HepG2 (cell line): Measurements from ENCODE around the gene HECTD4. TPM values are rescaled to one million over a fixed set of nuclear protein-coding genes. Genes with fewer than 3 reads are reported as not detected.

Experiments
- MED1 ChIP-seq: sonication (generic); formaldehyde crosslinking; IDR thresholded peaks from 2 replicates; pipeline ENCODE4 v1.4.0; 2020; ENCODE audit warnings: missing genetic modification reagents
- MEIS2 ChIP-seq: sonication (generic); formaldehyde crosslinking; IDR thresholded peaks from 2 replicates; pipeline ENCODE4 v1.9.0; 2021; ENCODE audit warnings: mild to moderate bottlenecking, missing genetic modification reagents
- PATZ1 ChIP-seq: sonication (generic); formaldehyde crosslinking; IDR thresholded peaks from 2 replicates; pipeline ENCODE4 v1.4.0; 2020; ENCODE audit warnings: missing genetic modification reagents
- RAD21 ChIP-seq: fragments of 450-650 bp; formaldehyde crosslinking; IDR thresholded peaks from 2 replicates; pipeline ENCODE4 v1.5.0; 2020; ENCODE audit warnings: mild to moderate bottlenecking
- SMYD3 ChIP-seq: sonication (generic); formaldehyde crosslinking; IDR thresholded peaks from 2 replicates; pipeline ENCODE4 v1.8.1; 2023; ENCODE audit warnings: mild to moderate bottlenecking, missing genetic modification reagents
- STAG1 ChIP-seq: sonication (generic); formaldehyde crosslinking; IDR thresholded peaks from 2 replicates; pipeline ENCODE4 v1.4.0; 2020; ENCODE audit warnings: missing genetic modification reagents
- ZEB1 ChIP-seq: IDR thresholded peaks from 2 replicates; pipeline ENCODE4 v1.6.1; 2012; ENCODE audit warnings: mild to moderate bottlenecking, low read depth, inconsistent platforms; ENCODE audit not compliant: insufficient replicate concordance
- ZNF224 ChIP-seq: sonication (generic); formaldehyde crosslinking; IDR thresholded peaks from 2 replicates; pipeline ENCODE4 v1.5.0; 2020; ENCODE audit warnings: mild to moderate bottlenecking, missing genetic modification reagents
- ZNF703 ChIP-seq: sonication (generic); formaldehyde crosslinking; IDR thresholded peaks from 2 replicates; pipeline ENCODE4 v1.5.1; 2020; ENCODE audit warnings: missing genetic modification reagents, mild to moderate bottlenecking, moderate library complexity, borderline replicate concordance
- polyA plus RNA-seq, 8 experiments: library from polyadenylated mRNA; depleted of rRNA in 3 of 8; stranded (reverse) in 7 of 8; unstranded in 1 of 8; fragments of >200 nt; fragmentation: Illumina TruSeq in 4 of 8; extraction: Trizol in 4 of 8; gene quantifications; 2 replicates each; pipeline versions ENCODE4 v1.2.1 to v1.2.3, GENCODE V29; 2011 to 2016; ENCODE audit warnings: low read depth in 4 of 8, missing spikeins in 1 of 8, mixed read lengths in 1 of 8; ENCODE audit not compliant: insufficient read depth in 1 of 8
- total RNA-seq, 5 experiments: library from RNA; depleted of rRNA; stranded (reverse); fragments of >200 nt; fragmentation: Illumina TruSeq; extraction: Trizol; gene quantifications; 2 replicates each; pipeline ENCODE4 v1.2.3, GENCODE V29; 2016; ENCODE audit warnings: low read depth in 1 of 5
- TF ChIP-seq, protein P1 (sequence below): sonication (generic); formaldehyde crosslinking; IDR thresholded peaks from 2 replicates; pipeline ENCODE4 v1.8.1; 2023; ENCODE audit warnings: missing genetic modification reagents, inconsistent platforms, borderline replicate concordance
- TF ChIP-seq, protein P2 (sequence below): sonication (generic); formaldehyde crosslinking; IDR thresholded peaks from 2 replicates; pipeline ENCODE4 v1.8.1; 2022; ENCODE audit warnings: mild to moderate bottlenecking, missing genetic modification reagents

Gene HECTD4
- total and polyA plus RNA-seq, 2 of the 13 experiments (the other 11 are each of a cell fraction or from before 2014, with no cell fraction given): 9.0 to 11.4 TPM

GRCh38 chr12:112170376-112170775 is 211.9 kb downstream of the HECTD4 start (continued):
- TF ChIP-seq, protein P1, sequence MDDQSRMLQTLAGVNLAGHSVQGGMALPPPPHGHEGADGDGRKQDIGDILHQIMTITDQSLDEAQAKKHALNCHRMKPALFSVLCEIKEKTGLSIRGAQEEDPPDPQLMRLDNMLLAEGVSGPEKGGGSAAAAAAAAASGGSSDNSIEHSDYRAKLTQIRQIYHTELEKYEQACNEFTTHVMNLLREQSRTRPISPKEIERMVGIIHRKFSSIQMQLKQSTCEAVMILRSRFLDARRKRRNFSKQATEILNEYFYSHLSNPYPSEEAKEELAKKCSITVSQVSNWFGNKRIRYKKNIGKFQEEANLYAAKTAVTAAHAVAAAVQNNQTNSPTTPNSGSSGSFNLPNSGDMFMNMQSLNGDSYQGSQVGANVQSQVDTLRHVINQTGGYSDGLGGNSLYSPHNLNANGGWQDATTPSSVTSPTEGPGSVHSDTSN: no peak
- no peak for TF ChIP-seq SMYD3 (CRISPR knock-in tag)
- TF ChIP-seq ZNF224: no peak
- no peak for TF ChIP-seq ZNF703
- TF ChIP-seq MEIS2 (CRISPR knock-in tag): no peak
- peak; percentile 36; the same call in 1 of the 2 replicates for TF ChIP-seq RAD21 (CRISPR knock-in tag)
- no peak for TF ChIP-seq MED1 (CRISPR knock-in tag)
- 0 out of 2 replicates have a peak, but pooled peaks have one; percentile 36 for TF ChIP-seq PATZ1 (CRISPR knock-in tag)
- TF ChIP-seq, protein P2, sequence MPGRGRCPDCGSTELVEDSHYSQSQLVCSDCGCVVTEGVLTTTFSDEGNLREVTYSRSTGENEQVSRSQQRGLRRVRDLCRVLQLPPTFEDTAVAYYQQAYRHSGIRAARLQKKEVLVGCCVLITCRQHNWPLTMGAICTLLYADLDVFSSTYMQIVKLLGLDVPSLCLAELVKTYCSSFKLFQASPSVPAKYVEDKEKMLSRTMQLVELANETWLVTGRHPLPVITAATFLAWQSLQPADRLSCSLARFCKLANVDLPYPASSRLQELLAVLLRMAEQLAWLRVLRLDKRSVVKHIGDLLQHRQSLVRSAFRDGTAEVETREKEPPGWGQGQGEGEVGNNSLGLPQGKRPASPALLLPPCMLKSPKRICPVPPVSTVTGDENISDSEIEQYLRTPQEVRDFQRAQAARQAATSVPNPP (CRISPR knock-in tag): no peak
- TF ChIP-seq STAG1 (CRISPR knock-in tag): peak; percentile 71
- no peak for TF ChIP-seq ZEB1
